NCI-H187 (cell line): ENCODE data around the gene BRWD1.

Experiments used
- DNase-seq, 2 experiments: peaks; one replicate each; lab custom pipeline; 2025; lab: John Stamatoyannopoulos, UW

The BRWD1 gene

DNA sequence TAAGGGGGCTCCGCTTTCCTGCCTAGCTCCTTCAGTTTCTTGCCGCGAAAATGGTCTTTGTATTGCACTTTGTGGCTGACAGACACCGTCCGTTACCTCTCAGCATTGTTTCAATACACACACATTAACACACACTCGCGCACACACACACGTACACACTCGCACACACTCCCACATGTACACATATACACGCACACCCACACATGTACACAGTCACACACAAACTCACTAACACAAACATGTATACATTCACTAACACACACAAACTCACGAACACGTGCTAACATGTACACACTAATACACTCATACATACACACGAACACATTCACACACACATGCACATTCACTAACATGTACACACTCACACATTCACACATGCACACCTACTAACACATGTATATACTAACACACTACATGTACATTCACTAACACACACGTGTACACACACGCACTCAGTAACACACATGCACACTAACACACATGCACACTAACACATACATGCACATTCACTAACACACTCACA is 179.1 kb downstream of the BRWD1 start:
- DNase-seq = no peak
